HFFc6 (cell line): ENCODE measurements around the gene PARD3. TPM values are rescaled to one million over a fixed set of nuclear protein-coding genes. Genes with fewer than 3 reads are reported as not detected.
A peak's percentile ranks its signal among the peaks of the same experiment; 100 is the strongest.

Experiments used
- DNase-seq: peaks from one replicate; pipeline ENCODE4 v3.0.0-alpha.2; 2018
- H3K27ac Mint-ChIP-seq: 2 replicates; pipeline ENCODE4 v1.8.0; 2020; ENCODE audit warnings: mild to moderate bottlenecking, mixed read lengths
- H3K27me3 Mint-ChIP-seq: 2 replicates; pipeline ENCODE4 v1.8.0; 2021; ENCODE audit warnings: mild to moderate bottlenecking, moderate library complexity, mixed read lengths; ENCODE audit not compliant: insufficient read depth
- H3K36me3 Mint-ChIP-seq: 2 replicates; pipeline ENCODE4 v1.8.0; 2021; ENCODE audit warnings: low read depth, mixed read lengths
- H3K4me1 Mint-ChIP-seq: 2 replicates; pipeline ENCODE4 v1.8.0; 2020; ENCODE audit warnings: low read depth, mixed read lengths
- H3K4me3 Mint-ChIP-seq: 2 replicates; pipeline ENCODE4 v1.8.0; 2020; ENCODE audit warnings: mild to moderate bottlenecking, moderate library complexity, mixed read lengths
- H3K9me3 Mint-ChIP-seq: 2 replicates; pipeline ENCODE4 v1.8.0; 2020; ENCODE audit warnings: mild to moderate bottlenecking, mixed read lengths
- total RNA-seq, 6 experiments: library from RNA; stranded (reverse); fragmentation: NEBNext Ultra II Directional; extraction: Animal tissue kit (Norgen Biotek cat#: 25700); gene quantifications; 2 replicates in 1 of 6; 3 replicates in 5 of 6; pipeline ENCODE4 v1.2.3, GENCODE V29; 2021
- TF ChIP-seq, protein P1 (sequence below): fragments of 200-600 bp; sonication (generic); IDR thresholded peaks from 2 replicates; pipeline ENCODE4 v1.5.0; 2021; ENCODE audit warnings: antibody characterized with exemption, mild to moderate bottlenecking

PARD3 gene
- total RNA-seq, 6 experiments from 2014 or later: 19.9 to 24.3 (median 23.1) TPM

DNA sequence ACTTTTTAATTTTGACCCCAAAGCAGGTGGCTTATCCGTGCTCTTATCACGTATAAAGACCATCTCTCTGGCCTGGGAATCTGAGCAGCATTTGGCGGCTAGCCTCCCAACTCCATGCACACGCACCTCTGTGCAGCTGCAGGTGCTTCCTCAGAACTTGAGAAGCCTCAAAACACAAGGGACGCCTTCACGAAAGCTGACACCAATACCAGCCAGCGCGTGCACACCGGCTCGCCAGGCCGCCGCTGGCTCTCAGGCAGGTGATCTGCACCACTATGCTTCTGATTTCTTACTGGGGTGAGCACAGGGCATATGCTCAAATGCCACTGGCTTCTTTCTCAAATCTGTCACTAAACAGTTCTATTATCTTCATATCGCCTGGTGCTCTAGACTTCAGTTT is 145.0 kb downstream of the PARD3 start:
- H3K4me3 Mint-ChIP-seq: no peak overlapping the region
- no peaks in the 10 kb centered on the region for H3K9me3 Mint-ChIP-seq
- DNase-seq: no peak
- peaks cover 23% of the 10 kb centered on the region for H3K4me1 Mint-ChIP-seq
- TF ChIP-seq, protein P1, sequence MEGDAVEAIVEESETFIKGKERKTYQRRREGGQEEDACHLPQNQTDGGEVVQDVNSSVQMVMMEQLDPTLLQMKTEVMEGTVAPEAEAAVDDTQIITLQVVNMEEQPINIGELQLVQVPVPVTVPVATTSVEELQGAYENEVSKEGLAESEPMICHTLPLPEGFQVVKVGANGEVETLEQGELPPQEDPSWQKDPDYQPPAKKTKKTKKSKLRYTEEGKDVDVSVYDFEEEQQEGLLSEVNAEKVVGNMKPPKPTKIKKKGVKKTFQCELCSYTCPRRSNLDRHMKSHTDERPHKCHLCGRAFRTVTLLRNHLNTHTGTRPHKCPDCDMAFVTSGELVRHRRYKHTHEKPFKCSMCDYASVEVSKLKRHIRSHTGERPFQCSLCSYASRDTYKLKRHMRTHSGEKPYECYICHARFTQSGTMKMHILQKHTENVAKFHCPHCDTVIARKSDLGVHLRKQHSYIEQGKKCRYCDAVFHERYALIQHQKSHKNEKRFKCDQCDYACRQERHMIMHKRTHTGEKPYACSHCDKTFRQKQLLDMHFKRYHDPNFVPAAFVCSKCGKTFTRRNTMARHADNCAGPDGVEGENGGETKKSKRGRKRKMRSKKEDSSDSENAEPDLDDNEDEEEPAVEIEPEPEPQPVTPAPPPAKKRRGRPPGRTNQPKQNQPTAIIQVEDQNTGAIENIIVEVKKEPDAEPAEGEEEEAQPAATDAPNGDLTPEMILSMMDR: no peak
- H3K36me3 Mint-ChIP-seq: no peaks in the 10 kb centered on the region
- no peak overlapping the region for H3K27ac Mint-ChIP-seq
- H3K27me3 Mint-ChIP-seq: no peaks in the 10 kb centered on the region; the same call in 1 of the 2 replicates

DNA sequence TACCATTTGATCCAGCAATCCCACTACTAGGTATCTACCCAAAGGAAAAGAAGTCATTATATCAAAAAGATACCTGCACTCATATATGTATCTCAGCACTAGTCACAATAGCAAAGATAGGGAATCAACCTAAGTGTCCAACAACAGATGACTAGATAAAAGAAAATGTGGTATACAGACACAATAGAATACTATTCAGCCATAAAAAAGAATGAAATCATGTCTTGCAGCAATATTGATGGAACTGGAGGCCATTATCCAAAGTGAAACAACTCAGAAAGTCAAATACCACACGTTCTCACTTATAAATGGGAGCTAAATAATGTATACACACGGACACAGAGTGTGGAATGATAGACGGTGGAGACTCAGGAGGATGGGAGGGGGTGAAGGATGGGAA is 146.0 kb downstream of the PARD3 start:
- DNase-seq: no peak
- H3K9me3 Mint-ChIP-seq: no peaks in the 10 kb centered on the region
- TF ChIP-seq, protein P1: no peak
- H3K4me1 Mint-ChIP-seq: peaks cover 23% of the 10 kb centered on the region
- H3K36me3 Mint-ChIP-seq: no peaks in the 10 kb centered on the region
- no peak overlapping the region for H3K27ac Mint-ChIP-seq
- no peaks in the 10 kb centered on the region; the same call in 1 of the 2 replicates for H3K27me3 Mint-ChIP-seq
- H3K4me3 Mint-ChIP-seq: no peak overlapping the region

DNA sequence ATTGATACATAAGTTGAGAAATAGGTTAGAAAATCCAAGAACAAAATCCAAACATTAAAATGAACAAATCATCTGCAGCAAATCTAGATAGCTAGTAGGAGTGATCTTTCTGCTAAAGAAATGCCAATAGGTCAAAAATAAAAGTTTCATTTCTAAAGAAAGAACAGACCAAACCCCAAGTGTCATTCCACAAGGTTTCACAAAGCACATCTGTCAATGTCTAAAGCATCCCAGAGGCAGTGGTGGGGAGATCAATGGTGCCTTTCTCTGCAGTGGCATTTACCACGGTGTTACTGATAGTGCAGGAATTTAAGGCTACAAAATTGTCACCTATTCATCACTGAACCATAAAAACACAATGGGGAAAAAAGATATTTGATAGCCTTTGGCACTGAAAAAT is 147.9 kb downstream of the PARD3 start:
- Mint-ChIP-seq H3K9me3 (no peaks in the 10 kb centered on the region), H3K27me3 (no peaks in the 10 kb centered on the region; the same call in 1 of the 2 replicates), H3K4me3 (no peak overlapping the region), H3K27ac (no peak overlapping the region), H3K36me3 (no peaks in the 10 kb centered on the region), H3K4me1 (peaks cover 30% of the 10 kb centered on the region)
- DNase-seq: no peak
- TF ChIP-seq, protein P1: no peak

DNA sequence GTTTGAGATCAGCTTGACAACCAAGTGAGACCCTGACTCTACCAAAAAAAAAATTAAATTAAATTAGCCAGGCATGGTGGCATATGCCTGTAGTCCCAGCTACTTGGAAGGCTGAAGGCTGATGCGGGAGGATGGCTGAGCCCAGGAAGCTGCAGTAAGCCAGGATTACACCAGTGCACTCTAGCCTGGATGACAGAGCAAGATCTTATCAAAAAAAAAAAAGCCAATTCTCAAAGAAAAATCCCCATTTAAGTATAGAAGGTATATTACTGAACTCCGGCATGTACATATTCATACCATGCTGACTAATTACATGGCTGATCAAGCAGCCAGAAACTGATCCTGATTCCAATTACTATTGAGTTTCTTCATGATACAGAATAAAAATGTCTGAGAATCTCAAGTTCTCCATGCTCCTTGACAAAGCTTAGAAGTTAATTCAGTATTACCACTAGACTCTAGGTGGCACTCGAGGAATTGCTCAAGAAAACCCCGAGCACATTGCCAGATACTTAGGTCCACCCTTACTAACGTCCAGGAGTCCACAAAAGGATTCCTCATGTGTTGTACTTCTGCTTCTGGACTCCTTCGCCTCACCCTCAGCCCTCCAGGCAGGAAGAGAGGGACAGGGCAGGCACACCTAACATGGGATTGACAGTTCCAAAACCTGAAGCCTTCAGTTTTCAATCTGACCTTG is 148.9 kb downstream of the PARD3 start:
- Mint-ChIP-seq H3K9me3 (no peaks in the 10 kb centered on the region), H3K27ac (peak overlapping the region; percentile 61), H3K4me1 (peaks cover 30% of the 10 kb centered on the region), H3K27me3 (no peaks in the 10 kb centered on the region; the same call in 1 of the 2 replicates), H3K36me3 (no peaks in the 10 kb centered on the region), H3K4me3 (peak overlapping the region; percentile 39; the same call in 1 of the 2 replicates)
- TF ChIP-seq, protein P1: peak; percentile 79
- peak; percentile 89 for DNase-seq

DNA sequence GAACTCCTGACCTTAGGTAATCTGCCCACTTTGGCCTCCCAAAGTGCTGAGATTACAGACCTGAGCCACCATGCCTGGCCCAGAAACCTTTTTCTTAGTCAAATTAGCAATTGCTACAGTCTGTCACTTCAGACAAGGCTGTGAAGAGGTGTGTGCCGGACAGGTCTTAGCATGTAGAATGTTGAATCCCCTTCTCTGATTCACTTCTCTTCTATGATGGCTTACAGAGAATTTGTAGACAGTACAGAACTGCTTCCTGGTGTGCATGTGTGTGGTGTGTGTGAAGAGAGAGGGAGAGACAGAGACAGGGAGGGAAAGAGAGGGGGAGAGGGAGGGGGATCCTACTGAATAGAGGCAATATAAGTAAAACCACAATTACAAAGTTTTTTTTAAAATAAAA is 150.4 kb downstream of the PARD3 start:
- peaks cover 30% of the 10 kb centered on the region for H3K4me1 Mint-ChIP-seq
- H3K4me3 Mint-ChIP-seq: no peak overlapping the region
- H3K27me3 Mint-ChIP-seq: no peaks in the 10 kb centered on the region; the same call in 1 of the 2 replicates
- no peak for DNase-seq
- H3K9me3 Mint-ChIP-seq: no peaks in the 10 kb centered on the region
- no peak overlapping the region; the same call in 1 of the 2 replicates for H3K27ac Mint-ChIP-seq
- TF ChIP-seq, protein P1: no peak
- no peaks in the 10 kb centered on the region for H3K36me3 Mint-ChIP-seq
